GM10248 (cell line): ENCODE results near the gene EXOC2.

Source experiments
- CTCF ChIA-PET: fragments of 300-600 bp; sonication (Branson Sonifier 250); formaldehyde crosslinking; extraction: SDS; loops from one replicate; lab custom pipeline; 2021; ENCODE audit warnings: antibody characterized with exemption; lab: Yijun Ruan, JAX
- POLR2A ChIA-PET: fragments of 350-650 bp; sonication (Branson Sonifier 250); formaldehyde crosslinking; extraction: SDS; loops from one replicate; lab custom pipeline; 2020; ENCODE audit warnings: antibody characterized with exemption; lab: Yijun Ruan, JAX
- DNase-seq: peaks from one replicate; pipeline ENCODE4 v3.0.0; 2012; ENCODE audit errors: extremely low spot score
- TF ChIP-seq, protein P1 (sequence below): IDR thresholded peaks from 2 replicates; pipeline ENCODE4 v1.5.1; 2012; ENCODE audit warnings: mild to moderate bottlenecking, low read depth; ENCODE audit errors: extremely low read depth, missing control alignments, control extremely low read depth

EXOC2 gene

DNA sequence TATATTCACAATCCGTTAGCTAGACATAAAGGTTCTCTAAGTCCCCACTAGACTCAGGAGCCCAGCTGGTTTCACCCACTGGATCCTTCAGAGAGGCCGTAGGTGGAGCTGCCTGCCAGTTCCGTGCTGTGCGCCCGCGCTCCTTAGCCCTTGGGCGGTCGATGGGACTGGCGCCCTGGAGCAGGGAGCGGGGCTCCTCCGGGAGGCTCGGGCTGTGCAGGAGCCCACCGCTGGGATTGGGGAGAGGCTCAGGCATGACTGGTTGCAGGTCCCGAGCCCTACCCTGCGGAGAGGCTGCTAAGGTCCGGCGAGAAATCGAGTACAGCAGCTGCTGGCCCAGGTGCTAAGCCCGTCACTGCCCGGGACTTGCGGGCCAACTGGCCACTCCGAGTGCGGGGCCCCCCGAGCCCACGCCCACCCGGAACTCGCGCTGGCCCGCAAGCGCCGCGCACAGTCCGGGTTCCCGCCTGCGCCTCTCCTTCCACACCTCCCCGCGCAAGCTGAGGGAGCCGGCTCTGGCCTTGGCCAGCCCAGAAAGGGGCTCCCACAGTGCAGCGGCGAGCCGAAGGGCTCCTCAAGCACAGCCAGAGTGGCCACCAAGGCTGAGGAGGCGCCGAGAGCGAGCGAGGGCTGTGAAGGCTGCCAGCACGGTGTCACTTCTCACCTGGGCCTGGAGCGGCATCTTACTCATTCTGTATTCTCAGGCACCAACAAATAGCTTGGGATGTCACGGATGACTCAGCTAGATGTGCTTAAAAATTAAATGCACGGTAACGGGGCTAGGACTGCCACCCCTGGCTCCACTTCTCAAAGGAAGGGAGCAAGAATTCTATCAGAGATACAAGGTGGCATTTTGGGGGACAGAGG, 257.3 kb downstream of the EXOC2 start:
- ChIA-PET POLR2A (interaction anchor here (1.3 kb wide), 1 partner anchor 44 kb away, joined by 5 read pairs; the partner anchor contains the start of gene IRF4), CTCF (interaction anchor here (0.7 to 2.5 kb wide), 7 partner anchors 10 to 288 kb away, joined by 3 to 7 read pairs (median 4); no protein-coding TSS in a partner anchor)
- TF ChIP-seq, protein P1, sequence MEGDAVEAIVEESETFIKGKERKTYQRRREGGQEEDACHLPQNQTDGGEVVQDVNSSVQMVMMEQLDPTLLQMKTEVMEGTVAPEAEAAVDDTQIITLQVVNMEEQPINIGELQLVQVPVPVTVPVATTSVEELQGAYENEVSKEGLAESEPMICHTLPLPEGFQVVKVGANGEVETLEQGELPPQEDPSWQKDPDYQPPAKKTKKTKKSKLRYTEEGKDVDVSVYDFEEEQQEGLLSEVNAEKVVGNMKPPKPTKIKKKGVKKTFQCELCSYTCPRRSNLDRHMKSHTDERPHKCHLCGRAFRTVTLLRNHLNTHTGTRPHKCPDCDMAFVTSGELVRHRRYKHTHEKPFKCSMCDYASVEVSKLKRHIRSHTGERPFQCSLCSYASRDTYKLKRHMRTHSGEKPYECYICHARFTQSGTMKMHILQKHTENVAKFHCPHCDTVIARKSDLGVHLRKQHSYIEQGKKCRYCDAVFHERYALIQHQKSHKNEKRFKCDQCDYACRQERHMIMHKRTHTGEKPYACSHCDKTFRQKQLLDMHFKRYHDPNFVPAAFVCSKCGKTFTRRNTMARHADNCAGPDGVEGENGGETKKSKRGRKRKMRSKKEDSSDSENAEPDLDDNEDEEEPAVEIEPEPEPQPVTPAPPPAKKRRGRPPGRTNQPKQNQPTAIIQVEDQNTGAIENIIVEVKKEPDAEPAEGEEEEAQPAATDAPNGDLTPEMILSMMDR: no peak
- DNase-seq: no peak
